Endodermal cell (in vitro differentiated cells): ENCODE results near the gene CPLANE2. TPM values are rescaled to one million over a fixed set of nuclear protein-coding genes. Genes with fewer than 3 reads are reported as not detected.
"Not testable (repeated sequence)": the region's sequence is repeated elsewhere in the genome, so short reads cannot be mapped to it uniquely, and the experiment has no call there.

Experiments
- DNase-seq: peaks from one replicate; pipeline ENCODE4 v3.0.0-alpha.2; 2017
- H3K27ac ChIP-seq: 2 replicates; pipeline ENCODE4 v1.5.1; 2013; ENCODE audit warnings: mild to moderate bottlenecking, low read depth, low read length, moderate library complexity
- H3K27me3 ChIP-seq: 2 replicates; pipeline ENCODE4 v1.6.1; 2013; ENCODE audit warnings: mild to moderate bottlenecking, low read length, moderate library complexity; ENCODE audit not compliant: insufficient read depth, control insufficient read depth, poor library complexity, severe bottlenecking
- H3K36me3 ChIP-seq: 2 replicates; pipeline ENCODE4 v1.7.0; 2013; ENCODE audit warnings: mild to moderate bottlenecking, low read length, moderate library complexity; ENCODE audit not compliant: control insufficient read depth, insufficient read depth
- H3K4me1 ChIP-seq: one replicate; pipeline ENCODE4 v1.7.0; 2013; ENCODE audit warnings: low read length; ENCODE audit not compliant: control insufficient read depth, insufficient read depth
- H3K4me3 ChIP-seq: 2 replicates; pipeline ENCODE4 v1.5.1; 2013; ENCODE audit warnings: mild to moderate bottlenecking, low read length, moderate library complexity
- H3K9ac ChIP-seq: 2 replicates; pipeline ENCODE4 v1.6.1; 2013; ENCODE audit warnings: mild to moderate bottlenecking, low read length, moderate library complexity; ENCODE audit not compliant: poor library complexity, severe bottlenecking; ENCODE audit errors: extremely low read depth
- H3K9me3 ChIP-seq: 2 replicates; pipeline ENCODE4 v1.6.1; 2013; ENCODE audit warnings: mild to moderate bottlenecking, low read length, moderate library complexity; ENCODE audit not compliant: control insufficient read depth
- H3K27ac Mint-ChIP-seq: 2 replicates; pipeline ENCODE4 v1.8.0; 2020; ENCODE audit warnings: mixed read lengths
- H3K27me3 Mint-ChIP-seq: 2 replicates; pipeline ENCODE4 v1.8.0; 2021; ENCODE audit warnings: mild to moderate bottlenecking, mixed read lengths; ENCODE audit not compliant: insufficient read depth
- H3K36me3 Mint-ChIP-seq: 2 replicates; pipeline ENCODE4 v1.8.0; 2020; ENCODE audit warnings: low read depth, mixed read lengths
- H3K4me1 Mint-ChIP-seq: 2 replicates; pipeline ENCODE4 v1.8.0; 2020; ENCODE audit warnings: mixed read lengths
- H3K4me3 Mint-ChIP-seq: 2 replicates; pipeline ENCODE4 v1.8.0; 2020; ENCODE audit warnings: mild to moderate bottlenecking, moderate library complexity, mixed read lengths
- H3K9me3 Mint-ChIP-seq: 2 replicates; pipeline ENCODE4 v1.8.0; 2020; ENCODE audit warnings: mild to moderate bottlenecking, mixed read lengths
- WGBS, 2 experiments: methylation state at CpG; one replicate each; pipeline versions ENCODE4 v1.1.5 to v1.1.7; 2013; ENCODE audit warnings: missing lambda C conversion rate in 2 of 2, mixed read lengths in 1 of 2; ENCODE audit not compliant: insufficient coverage in 1 of 2, insufficient read length in 1 of 2; 5-methylcytosine and 5-hydroxymethylcytosine counted together
- total RNA-seq, 2 donors: library from RNA; stranded (reverse); fragmentation: NEBNext Ultra II Directional in 1 of 2; extraction: Animal tissue kit (Norgen Biotek cat#: 25700) in 1 of 2; gene quantifications; 2 replicates in 1 of 2; 3 replicates in 1 of 2; pipeline ENCODE4 v1.2.1, GENCODE V29; 2021
- TF ChIP-seq, protein P1 (sequence below): fragments of 200-600 bp; sonication (generic); conservative IDR thresholded peaks from 2 replicates; pipeline ENCODE4 v1.5.0; 2021; ENCODE audit warnings: antibody characterized with exemption, mild to moderate bottlenecking

Gene CPLANE2
- total RNA-seq, 2 donors from 2014 or later: 9.6 to 10.3 TPM

DNA sequence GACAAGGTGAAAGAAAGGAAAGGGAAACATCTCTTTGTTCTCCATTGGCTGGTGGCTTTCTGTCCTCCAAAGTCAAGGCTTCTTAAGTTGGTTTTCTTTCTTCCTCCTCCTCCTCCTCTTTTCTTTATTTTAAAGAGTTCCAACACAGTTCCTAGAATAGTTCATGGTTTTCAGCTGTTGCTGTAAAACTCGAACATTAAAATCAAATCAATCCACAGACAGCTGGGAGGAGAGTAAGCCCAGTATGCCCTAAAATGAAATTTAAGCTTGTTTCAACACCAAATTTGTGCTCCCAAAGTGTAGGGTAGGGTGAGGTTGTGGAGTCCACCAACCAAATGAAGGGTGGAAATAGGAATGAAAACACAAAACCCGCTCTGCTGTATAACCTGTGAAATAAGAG is 10.5 kb upstream of the CPLANE2 start:
- no peak overlapping the region for H3K27ac Mint-ChIP-seq
- H3K27me3 ChIP-seq: no peaks in the 10 kb centered on the region
- H3K9me3 Mint-ChIP-seq: no peaks in the 10 kb centered on the region

DNA sequence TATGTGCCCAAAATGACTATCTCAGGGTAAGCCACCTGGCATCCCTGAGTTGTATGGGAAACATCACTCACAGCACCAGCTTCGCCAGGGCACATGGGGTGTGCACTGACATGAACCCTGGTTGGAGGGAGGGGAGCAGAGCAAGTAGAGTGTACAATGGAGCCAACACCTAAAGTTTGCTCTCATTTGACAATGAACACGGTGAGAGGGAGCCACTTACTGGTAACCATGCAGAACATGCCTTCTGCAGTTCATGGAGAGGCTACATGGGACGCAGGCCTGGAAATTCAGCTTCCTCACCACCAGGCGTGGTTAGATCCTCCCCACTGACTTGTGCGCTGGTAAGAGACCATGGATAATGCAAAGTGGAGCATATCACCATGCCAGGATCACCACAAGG is 10.0 kb upstream of the CPLANE2 start:
- H3K9me3 ChIP-seq: no peaks in the 10 kb centered on the region
- Mint-ChIP-seq H3K4me1 (peaks cover 2% of the 10 kb centered on the region), H3K36me3 (peaks cover 17% of the 10 kb centered on the region), H3K9me3 (no peaks in the 10 kb centered on the region), H3K27ac (no peak overlapping the region), H3K4me3 (no peak overlapping the region), H3K27me3 (no peaks in the 10 kb centered on the region)
- no peaks in the 10 kb centered on the region for H3K4me1 ChIP-seq
- no peak overlapping the region for H3K27ac ChIP-seq
- no peak overlapping the region for H3K4me3 ChIP-seq
- TF ChIP-seq, protein P1, sequence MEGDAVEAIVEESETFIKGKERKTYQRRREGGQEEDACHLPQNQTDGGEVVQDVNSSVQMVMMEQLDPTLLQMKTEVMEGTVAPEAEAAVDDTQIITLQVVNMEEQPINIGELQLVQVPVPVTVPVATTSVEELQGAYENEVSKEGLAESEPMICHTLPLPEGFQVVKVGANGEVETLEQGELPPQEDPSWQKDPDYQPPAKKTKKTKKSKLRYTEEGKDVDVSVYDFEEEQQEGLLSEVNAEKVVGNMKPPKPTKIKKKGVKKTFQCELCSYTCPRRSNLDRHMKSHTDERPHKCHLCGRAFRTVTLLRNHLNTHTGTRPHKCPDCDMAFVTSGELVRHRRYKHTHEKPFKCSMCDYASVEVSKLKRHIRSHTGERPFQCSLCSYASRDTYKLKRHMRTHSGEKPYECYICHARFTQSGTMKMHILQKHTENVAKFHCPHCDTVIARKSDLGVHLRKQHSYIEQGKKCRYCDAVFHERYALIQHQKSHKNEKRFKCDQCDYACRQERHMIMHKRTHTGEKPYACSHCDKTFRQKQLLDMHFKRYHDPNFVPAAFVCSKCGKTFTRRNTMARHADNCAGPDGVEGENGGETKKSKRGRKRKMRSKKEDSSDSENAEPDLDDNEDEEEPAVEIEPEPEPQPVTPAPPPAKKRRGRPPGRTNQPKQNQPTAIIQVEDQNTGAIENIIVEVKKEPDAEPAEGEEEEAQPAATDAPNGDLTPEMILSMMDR: no peak
- no peak overlapping the region for H3K9ac ChIP-seq
- peaks cover 38% of the 10 kb centered on the region for H3K36me3 ChIP-seq
- DNase-seq: no peak
- no peaks in the 10 kb centered on the region for H3K27me3 ChIP-seq
- WGBS, 2 experiments: 90 to 95% methylated on average over 5 of the region's 5 CpGs

More for the DNA sequence above, 10.5 kb upstream of the CPLANE2 start:
- Histone ChIP-seq H3K9me3 (no peaks in the 10 kb centered on the region), H3K4me1 (no peaks in the 10 kb centered on the region), H3K27ac (no peak overlapping the region), H3K36me3 (peaks cover 42% of the 10 kb centered on the region), H3K9ac (no peak overlapping the region), H3K4me3 (no peak overlapping the region)
- Mint-ChIP-seq H3K27me3 (no peaks in the 10 kb centered on the region), H3K4me1 (peaks cover 2% of the 10 kb centered on the region), H3K36me3 (peaks cover 17% of the 10 kb centered on the region), H3K4me3 (no peak overlapping the region)
- no peak for DNase-seq
- TF ChIP-seq, protein P1: no peak
- WGBS, 2 experiments: 83 to 89% methylated on average over 1 to 2 of the region's 2 CpGs

DNA sequence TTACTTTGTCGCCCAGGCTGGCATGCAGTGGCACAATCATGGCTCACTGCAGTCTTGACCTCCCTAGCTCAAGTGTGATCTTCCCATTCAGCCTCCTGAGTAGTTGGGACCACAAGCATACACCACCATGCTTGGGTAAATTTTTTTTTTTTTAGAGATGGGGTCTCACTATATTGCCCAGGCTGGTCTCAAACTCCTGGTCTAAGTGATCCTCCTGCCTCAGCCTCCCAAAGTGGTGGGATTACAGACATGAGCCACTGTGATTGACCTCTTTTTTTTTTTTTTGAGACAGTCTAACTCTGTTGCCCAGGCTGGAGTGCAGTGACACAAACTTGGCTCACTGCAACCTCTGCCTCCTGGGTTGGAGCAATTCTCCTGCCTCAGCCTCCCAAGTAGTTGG is 9.3 kb upstream of the CPLANE2 start:
- H3K27ac ChIP-seq, H3K4me3 ChIP-seq, H3K27me3 Mint-ChIP-seq, H3K27ac Mint-ChIP-seq, H3K4me3 Mint-ChIP-seq, H3K9ac ChIP-seq, H3K4me1 Mint-ChIP-seq, H3K27me3 ChIP-seq, H3K9me3 Mint-ChIP-seq, H3K4me1 ChIP-seq, DNase-seq, H3K9me3 ChIP-seq: not testable (repeated sequence)
- peaks cover 32% of the 10 kb centered on the region for H3K36me3 ChIP-seq
- 92% methylated on average over 1 of the region's 1 CpG; no CpG with 5 or more reads in 1 of the 2 experiments for WGBS, 2 experiments
- peaks cover 11% of the 10 kb centered on the region for H3K36me3 Mint-ChIP-seq
